GM23248 (cell line): Measurements from ENCODE around the gene POMP. TPM values are rescaled to one million over a fixed set of nuclear protein-coding genes. Genes with fewer than 3 reads are reported as not detected.
A peak's percentile ranks its signal among the peaks of the same experiment; 100 is the strongest.
"Not testable (repeated sequence)": the region's sequence is repeated elsewhere in the genome, so short reads cannot be mapped to it uniquely, and the experiment has no call there.

Experiments
- DNase-seq: peaks from one replicate; pipeline ENCODE4 v3.0.0-alpha.2; 2015
- H2AFZ ChIP-seq: fragments of 200-600 bp; sonication (generic); 2 replicates; pipeline ENCODE4 v1.6.1; 2016; ENCODE audit warnings: antibody characterized with exemption
- H3F3A ChIP-seq: fragments of 200-600 bp; sonication (generic); 2 replicates; pipeline ENCODE4 v1.6.1; 2016; ENCODE audit warnings: mild to moderate bottlenecking, antibody characterized with exemption, mixed run types; ENCODE audit not compliant: insufficient read depth
- H3K27ac ChIP-seq: fragments of 200-600 bp; sonication (generic); 2 replicates; pipeline ENCODE4 v1.5.1; 2016; ENCODE audit warnings: mild to moderate bottlenecking
- H3K27me3 ChIP-seq: fragments of 200-600 bp; sonication (generic); replicated peaks from 2 replicates; pipeline ENCODE4 v1.6.1; 2016; ENCODE audit warnings: mild to moderate bottlenecking; ENCODE audit not compliant: insufficient read depth
- H3K36me3 ChIP-seq: fragments of 200-600 bp; sonication (generic); 2 replicates; pipeline ENCODE4 v1.6.1; 2016; ENCODE audit warnings: low read depth, mild to moderate bottlenecking
- H3K4me1 ChIP-seq: fragments of 200-600 bp; sonication (generic); 2 replicates; pipeline ENCODE4 v1.6.1; 2016; ENCODE audit warnings: mild to moderate bottlenecking; ENCODE audit not compliant: insufficient read depth
- H3K4me2 ChIP-seq: fragments of 200-600 bp; sonication (generic); one replicate; pipeline ENCODE4 v1.6.1; 2016; ENCODE audit warnings: mild to moderate bottlenecking; ENCODE audit not compliant: unreplicated experiment
- H3K4me3 ChIP-seq: fragments of 200-600 bp; sonication (generic); 2 replicates; pipeline ENCODE4 v1.5.1; 2016; ENCODE audit warnings: mild to moderate bottlenecking
- H3K79me2 ChIP-seq: fragments of 200-600 bp; sonication (generic); 2 replicates; pipeline ENCODE4 v1.6.1; 2016; ENCODE audit warnings: mild to moderate bottlenecking; ENCODE audit not compliant: insufficient read depth
- H3K9ac ChIP-seq: fragments of 200-600 bp; sonication (generic); 2 replicates; pipeline ENCODE4 v1.6.1; 2016; ENCODE audit warnings: mild to moderate bottlenecking
- H3K9me2 ChIP-seq: fragments of 200-600 bp; sonication (generic); 2 replicates; pipeline ENCODE4 v1.6.1; 2016; ENCODE audit warnings: mixed run types, mild to moderate bottlenecking, moderate library complexity; ENCODE audit not compliant: insufficient read depth
- H3K9me3 ChIP-seq: fragments of 200-600 bp; sonication (generic); one replicate; pipeline ENCODE4 v1.6.1; 2017; ENCODE audit warnings: low read depth
- H4K20me1 ChIP-seq: fragments of 200-600 bp; sonication (generic); 2 replicates; pipeline ENCODE4 v1.6.0; 2016; ENCODE audit not compliant: insufficient read depth
- EZH2 ChIP-seq: fragments of 200-600 bp; sonication (generic); IDR thresholded peaks from 2 replicates; pipeline ENCODE4 v1.6.1; 2018; ENCODE audit warnings: antibody characterized with exemption, mild to moderate bottlenecking; ENCODE audit not compliant: insufficient read depth, poor library complexity, severe bottlenecking
- EZH2phosphoT487 ChIP-seq: fragments of 200-600 bp; sonication (generic); IDR thresholded peaks from 2 replicates; pipeline ENCODE4 v1.6.1; 2018; ENCODE audit warnings: antibody characterized with exemption, moderate library complexity, mild to moderate bottlenecking, low read depth; ENCODE audit not compliant: insufficient read depth
- WGBS, 2 experiments: methylation state at CpG; one replicate each; pipeline ENCODE4 v1.1.6; 2015 to 2017; ENCODE audit warnings: low lambda C conversion rate in 2 of 2, low coverage in 1 of 2; ENCODE audit errors: missing lambda C conversion rate in 2 of 2; 5-methylcytosine and 5-hydroxymethylcytosine counted together
- in situ Hi-C: fragments of 300-500 bp; cut with MboI; formaldehyde crosslinking; loops from 2 replicates; pipeline ENCODE4 v1.15.0; 2020
- polyA plus RNA-seq: library from polyadenylated mRNA; unstranded; fragments of >200 nt; fragmentation: Nextera tagmentation; extraction: Ambion mirVana; gene quantifications from 2 replicates; pipeline ENCODE4 v1.2.1, GENCODE V29; 2016
- total RNA-seq: library from RNA; depleted of rRNA; stranded (reverse); fragments of >200 nt; shearing (Covaris generic); gene quantifications from 2 replicates; pipeline ENCODE4 v1.2.3, GENCODE V29; 2014

Gene POMP
- total and polyA plus RNA-seq, 2 experiments from 2014 or later = 125 to 335 TPM

GRCh38 chr13:28678809-28679208 is 19.9 kb downstream of the POMP start:
- Histone ChIP-seq H3K4me1 (no peaks in the 10 kb centered on the region), H3K27me3 (no peaks in the 10 kb centered on the region), H3F3A (peaks cover 49% of the 10 kb centered on the region), H2AFZ (no peak overlapping the region), H3K9me2 (no peaks in the 10 kb centered on the region), H3K4me2 (no peak overlapping the region), H4K20me1 (no peaks in the 10 kb centered on the region), H3K4me3 (no peak overlapping the region), H3K27ac (no peak overlapping the region), H3K79me2 (peaks cover 17% of the 10 kb centered on the region), H3K9ac (no peak overlapping the region), H3K9me3 (no peaks in the 10 kb centered on the region), H3K36me3 (peaks cover 48% of the 10 kb centered on the region)
- in situ Hi-C loops = no loop called here
- no peak for DNase-seq
- no peak for TF ChIP-seq EZH2
- no peak for TF ChIP-seq EZH2phosphoT487
- WGBS, 2 experiments = 92 to 94% methylated on average over 1 of the region's 1 CpG

GRCh38 chr13:28679628-28680027 is 20.7 kb downstream of the POMP start:
- no peaks in the 10 kb centered on the region for H3K4me1 ChIP-seq
- in situ Hi-C loops = no loop called here
- H3K27ac ChIP-seq = no peak overlapping the region
- peaks cover 44% of the 10 kb centered on the region for H3F3A ChIP-seq
- no peak overlapping the region for H3K4me2 ChIP-seq
- WGBS, 2 experiments = 100% methylated on average over 1 of the region's 1 CpG
- peak; percentile 61 for DNase-seq
- no peak overlapping the region for H2AFZ ChIP-seq
- H3K9me2 ChIP-seq = no peaks in the 10 kb centered on the region
- no peak overlapping the region for H3K4me3 ChIP-seq
- no peaks in the 10 kb centered on the region for H3K9me3 ChIP-seq
- H3K79me2 ChIP-seq = peaks cover 9% of the 10 kb centered on the region; the same call in 1 of the 2 replicates
- no peaks in the 10 kb centered on the region for H4K20me1 ChIP-seq
- no peak overlapping the region for H3K9ac ChIP-seq
- TF ChIP-seq EZH2 (no peak), EZH2phosphoT487 (no peak)
- peaks cover 41% of the 10 kb centered on the region for H3K36me3 ChIP-seq
- H3K27me3 ChIP-seq = no peaks in the 10 kb centered on the region

GRCh38 chr13:28680541-28680940 is 21.6 kb downstream of the POMP start:
- no peak overlapping the region for H2AFZ ChIP-seq
- TF ChIP-seq EZH2phosphoT487 (no peak), EZH2 (no peak)
- H3K9ac ChIP-seq = no peak overlapping the region
- no peak for DNase-seq
- H3F3A ChIP-seq = peaks cover 44% of the 10 kb centered on the region
- no peaks in the 10 kb centered on the region for H3K9me3 ChIP-seq
- in situ Hi-C loops = no loop called here
- 93 to 94% methylated on average over 2 of the region's 2 CpGs for WGBS, 2 experiments
- H3K9me2 ChIP-seq = no peaks in the 10 kb centered on the region
- H3K27ac ChIP-seq = no peak overlapping the region
- H3K4me1 ChIP-seq = no peaks in the 10 kb centered on the region
- H3K36me3 ChIP-seq = peaks cover 32% of the 10 kb centered on the region
- H4K20me1 ChIP-seq = no peaks in the 10 kb centered on the region
- H3K4me2 ChIP-seq = no peak overlapping the region
- no peaks in the 10 kb centered on the region for H3K27me3 ChIP-seq
- peaks cover 1% of the 10 kb centered on the region; the same call in 1 of the 2 replicates for H3K79me2 ChIP-seq
- no peak overlapping the region for H3K4me3 ChIP-seq

GRCh38 chr13:28683169-28683568 is 24.2 kb downstream of the POMP start:
- H3K9ac ChIP-seq, H3K9me3 ChIP-seq, in situ Hi-C loops, H2AFZ ChIP-seq, H3K4me1 ChIP-seq, H3K27me3 ChIP-seq, H3K9me2 ChIP-seq, H3K27ac ChIP-seq, H3K4me2 ChIP-seq, H3K4me3 ChIP-seq, DNase-seq, H4K20me1 ChIP-seq, H3K79me2 ChIP-seq: not testable (repeated sequence)
- Histone ChIP-seq H3K36me3 (peaks cover 11% of the 10 kb centered on the region), H3F3A (peaks cover 24% of the 10 kb centered on the region)
- 96 to 100% methylated on average over 8 of the region's 8 CpGs for WGBS, 2 experiments

GRCh38 chr13:28684257-28684656 is 25.3 kb downstream of the POMP start:
- Histone ChIP-seq H3K36me3 (peaks cover 2% of the 10 kb centered on the region), H3K79me2 (no peaks in the 10 kb centered on the region), H3K4me3 (no peak overlapping the region), H3K9ac (no peak overlapping the region), H3K4me2 (no peak overlapping the region), H3K27ac (no peak overlapping the region), H3K9me2 (no peaks in the 10 kb centered on the region), H3K4me1 (no peaks in the 10 kb centered on the region), H3K27me3 (no peaks in the 10 kb centered on the region), H4K20me1 (no peaks in the 10 kb centered on the region), H3K9me3 (no peaks in the 10 kb centered on the region), H3F3A (peaks cover 15% of the 10 kb centered on the region), H2AFZ (no peak overlapping the region)
- DNase-seq = peak; percentile 17
- WGBS, 2 experiments = 20 to 22% methylated on average over 7 of the region's 7 CpGs
- in situ Hi-C loops = no loop called here
- no peak for TF ChIP-seq EZH2phosphoT487
- no peak for TF ChIP-seq EZH2
